ENCODE measurements around the gene CDC37. TPM values are rescaled to one million over a fixed set of nuclear protein-coding genes. Genes with fewer than 3 reads are reported as not detected.
"Not testable (repeated sequence)": the region's sequence is repeated elsewhere in the genome, so short reads cannot be mapped to it uniquely, and the experiment has no call there.

The CDC37 gene
- total RNA-seq, 2 donors from 2014 or later: 130 to 131 TPM

DNA sequence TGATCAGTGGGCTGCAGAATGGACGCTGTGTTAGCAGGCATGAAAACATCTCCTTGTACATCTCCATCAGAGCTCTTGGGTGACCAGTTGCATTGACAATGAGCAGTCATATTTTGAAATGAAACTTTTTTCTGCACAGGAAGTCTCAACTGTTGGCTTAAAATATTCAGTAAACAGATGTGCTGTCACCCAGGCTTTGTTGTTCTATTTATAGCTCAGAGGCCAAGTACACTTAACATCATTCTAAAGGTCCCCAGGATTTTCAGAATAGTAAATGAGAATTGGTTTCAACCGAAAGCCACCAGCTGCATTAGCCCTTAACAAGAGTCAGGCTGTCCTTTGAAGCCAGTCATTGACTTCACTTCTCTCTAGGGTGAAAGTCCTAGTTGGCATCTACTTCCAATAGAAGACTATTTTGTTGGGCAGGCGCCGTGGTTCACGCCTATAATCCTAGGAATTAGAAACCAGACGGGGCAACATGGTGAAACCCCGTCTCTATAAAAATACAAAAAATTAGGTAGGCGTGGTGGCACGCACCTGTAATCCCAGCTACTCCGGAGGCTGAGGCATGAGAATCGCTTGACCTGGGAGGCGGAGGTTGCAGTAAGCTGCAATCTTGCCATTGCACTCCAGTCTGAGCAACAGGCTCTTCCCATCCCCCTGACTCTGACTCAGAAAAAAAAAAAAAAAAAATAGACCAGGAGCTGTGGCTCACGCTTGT, 9.1 kb upstream of the CDC37 start:
- no peak overlapping the region for H3K4me3 ChIP-seq
- peaks cover under 1 to 8% of the 10 kb centered on the region in 2 donors for H3K27me3 ChIP-seq
- H3K4me1 ChIP-seq: peaks cover 0 to 15% of the 10 kb centered on the region in 2 donors
- no peaks in the 10 kb centered on the region for H3K9me3 ChIP-seq
- TF ChIP-seq, protein P1, sequence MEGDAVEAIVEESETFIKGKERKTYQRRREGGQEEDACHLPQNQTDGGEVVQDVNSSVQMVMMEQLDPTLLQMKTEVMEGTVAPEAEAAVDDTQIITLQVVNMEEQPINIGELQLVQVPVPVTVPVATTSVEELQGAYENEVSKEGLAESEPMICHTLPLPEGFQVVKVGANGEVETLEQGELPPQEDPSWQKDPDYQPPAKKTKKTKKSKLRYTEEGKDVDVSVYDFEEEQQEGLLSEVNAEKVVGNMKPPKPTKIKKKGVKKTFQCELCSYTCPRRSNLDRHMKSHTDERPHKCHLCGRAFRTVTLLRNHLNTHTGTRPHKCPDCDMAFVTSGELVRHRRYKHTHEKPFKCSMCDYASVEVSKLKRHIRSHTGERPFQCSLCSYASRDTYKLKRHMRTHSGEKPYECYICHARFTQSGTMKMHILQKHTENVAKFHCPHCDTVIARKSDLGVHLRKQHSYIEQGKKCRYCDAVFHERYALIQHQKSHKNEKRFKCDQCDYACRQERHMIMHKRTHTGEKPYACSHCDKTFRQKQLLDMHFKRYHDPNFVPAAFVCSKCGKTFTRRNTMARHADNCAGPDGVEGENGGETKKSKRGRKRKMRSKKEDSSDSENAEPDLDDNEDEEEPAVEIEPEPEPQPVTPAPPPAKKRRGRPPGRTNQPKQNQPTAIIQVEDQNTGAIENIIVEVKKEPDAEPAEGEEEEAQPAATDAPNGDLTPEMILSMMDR (IDR thresholded peaks at IDR 0.05): no peak
- DNase-seq (ENCODE audit: low spot score): no peak
- H3K36me3 ChIP-seq: no peaks in the 10 kb centered on the region
- no peak overlapping the region for H3K27ac ChIP-seq

DNA sequence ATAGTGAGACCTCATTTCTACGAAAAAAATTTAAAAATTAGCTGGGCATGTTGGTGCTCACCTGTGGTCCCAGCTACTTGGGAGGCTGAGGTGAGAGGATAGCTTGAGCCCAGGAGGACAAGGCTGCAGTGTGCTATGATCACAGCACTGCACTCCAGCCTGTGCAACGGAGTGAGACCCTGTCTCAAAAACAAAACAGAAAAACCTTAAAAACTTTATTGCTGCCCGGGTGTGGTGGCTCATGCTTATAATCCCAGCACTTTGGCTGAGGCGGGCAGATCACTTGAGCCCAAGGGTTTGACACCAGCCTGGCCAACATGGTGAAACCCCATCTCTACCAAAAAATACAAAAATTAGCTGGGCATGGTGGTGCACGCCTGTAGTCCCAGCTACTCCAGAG, 7.9 kb upstream of the CDC37 start:
- not testable (repeated sequence) for H3K9me3 ChIP-seq; H3K4me3 ChIP-seq; H3K27me3 ChIP-seq; H3K36me3 ChIP-seq; H3K4me1 ChIP-seq; DNase-seq (ENCODE audit: low spot score); H3K27ac ChIP-seq

DNA sequence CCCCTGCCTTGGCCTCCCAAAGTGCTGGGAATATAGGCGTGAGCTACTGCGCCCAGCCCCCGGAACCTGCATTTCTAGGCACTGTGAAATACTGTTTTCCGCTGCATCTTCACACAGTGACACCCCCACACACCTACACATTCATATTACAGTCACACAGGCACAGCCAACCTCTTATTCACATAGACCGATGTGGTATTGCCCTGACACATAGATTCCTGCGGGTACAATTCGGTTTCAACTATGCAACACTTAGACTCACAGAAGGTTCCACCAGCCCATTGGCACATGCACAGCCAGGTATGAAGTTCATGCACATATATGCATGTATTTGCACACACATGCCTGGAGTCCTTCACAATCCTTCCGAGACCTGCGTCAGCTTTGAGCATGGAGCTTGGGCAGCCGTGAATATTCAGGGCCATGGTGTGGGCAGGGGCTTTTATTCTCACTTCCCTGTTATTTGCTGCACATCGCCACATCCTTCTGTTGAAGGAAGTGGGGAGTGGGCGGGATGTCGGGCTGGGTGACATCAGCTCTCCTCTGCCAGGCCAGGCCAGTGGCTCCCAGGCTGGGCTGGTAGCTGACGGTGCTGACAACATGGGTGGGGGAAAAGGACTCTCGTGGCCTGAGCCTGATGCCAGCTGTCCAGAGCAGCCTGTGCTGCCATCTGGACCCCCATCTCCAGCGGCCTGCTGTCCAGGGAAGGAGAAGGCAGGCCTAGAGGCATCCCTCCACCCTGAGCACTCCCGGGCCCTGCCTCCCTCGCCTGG, 5.4 kb upstream of the CDC37 start:
- no peak overlapping the region for H3K4me3 ChIP-seq
- H3K27me3 ChIP-seq: peaks cover 5% of the 10 kb centered on the region in 2 donors
- TF ChIP-seq, protein P1 (IDR thresholded peaks at IDR 0.05): no peak

DNA sequence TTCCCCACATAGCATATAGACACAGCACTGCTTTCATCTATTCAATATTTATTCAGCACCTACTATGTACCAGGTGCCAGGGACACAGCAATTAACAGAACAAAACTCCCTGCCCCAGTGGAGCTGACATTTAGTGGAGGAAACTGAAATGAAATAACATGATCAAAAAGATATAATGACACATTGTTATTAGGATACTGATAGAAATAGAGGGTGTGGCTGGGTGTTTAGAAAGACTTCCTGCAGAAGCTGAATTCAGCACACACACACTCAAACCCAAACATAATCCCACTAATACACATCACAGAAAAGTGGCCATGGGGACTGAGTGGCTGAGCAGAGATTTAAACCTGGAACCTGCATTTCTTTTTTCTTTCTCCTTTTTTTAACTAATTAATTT, 3.8 kb upstream of the CDC37 start:
- Histone ChIP-seq H3K27ac (no peak overlapping the region), H3K36me3 (no peaks in the 10 kb centered on the region), H3K4me3 (no peak overlapping the region), H3K9me3 (no peaks in the 10 kb centered on the region), H3K4me1 (peaks cover 0 to 24% of the 10 kb centered on the region in 2 donors), H3K27me3 (peaks cover 5% of the 10 kb centered on the region in 2 donors)
- TF ChIP-seq, protein P1 (IDR thresholded peaks at IDR 0.05): no peak
- DNase-seq (ENCODE audit: low spot score): no peak

More for the DNA sequence above, 5.4 kb upstream of the CDC37 start:
- peaks cover 0 to 16% of the 10 kb centered on the region in 2 donors for H3K4me1 ChIP-seq
- H3K36me3 ChIP-seq: no peaks in the 10 kb centered on the region
- H3K27ac ChIP-seq: no peak overlapping the region
- DNase-seq (ENCODE audit: low spot score): no peak
- H3K9me3 ChIP-seq: no peaks in the 10 kb centered on the region

DNA sequence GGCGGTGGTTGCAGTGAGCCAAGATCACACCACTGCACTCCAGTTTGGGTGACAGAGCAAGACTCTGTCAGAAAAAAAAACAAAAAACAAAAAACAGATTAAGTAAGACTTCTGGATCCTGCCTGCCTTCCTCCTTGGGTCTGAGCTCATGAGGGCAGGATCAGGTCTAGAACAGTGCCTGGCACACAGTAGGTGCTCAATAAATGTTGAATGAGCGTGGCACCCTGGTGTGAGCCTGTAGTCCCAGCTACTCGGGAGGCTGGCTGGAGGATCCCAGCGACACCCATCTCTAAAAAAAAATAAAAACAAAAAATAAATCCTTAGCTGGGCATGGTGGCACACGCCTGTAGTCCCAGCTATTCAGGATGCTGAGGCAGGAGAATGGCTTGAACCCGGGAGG, 2.8 kb upstream of the CDC37 start:
- no peak overlapping the region for H3K27ac ChIP-seq
- no peaks in the 10 kb centered on the region for H3K9me3 ChIP-seq
- H3K4me1 ChIP-seq: peaks cover 0 to 33% of the 10 kb centered on the region in 2 donors
- H3K36me3 ChIP-seq: no peaks in the 10 kb centered on the region
- peaks cover 5% of the 10 kb centered on the region in 2 donors for H3K27me3 ChIP-seq
- no peak for DNase-seq (ENCODE audit: low spot score)
- no peak overlapping the region for H3K4me3 ChIP-seq
- TF ChIP-seq, protein P1 (IDR thresholded peaks at IDR 0.05): no peak

Measured in right atrium auricular region (tissue), 2 donors.